GM23338 (cell line): Measurements from ENCODE around the gene CRMP1. TPM values are rescaled to one million over a fixed set of nuclear protein-coding genes. Genes with fewer than 3 reads are reported as not detected.

ENCODE experiments used
- CREB1 ChIP-seq: fragments of 250-450 bp; sonication (Bioruptor Pico); IDR thresholded peaks from 2 replicates; pipeline ENCODE4 v1.5.0; 2020; ENCODE audit warnings: low read depth, mild to moderate bottlenecking, moderate library complexity
- ETS1 ChIP-seq: IDR thresholded peaks from 2 replicates; pipeline ENCODE4 v1.6.1; 2016; ENCODE audit warnings: antibody characterized with exemption
- EZH2 ChIP-seq: fragments of 200-600 bp; sonication (generic); IDR thresholded peaks from one replicate; pipeline ENCODE4 v1.8.0; 2017; ENCODE audit warnings: antibody characterized with exemption, mild to moderate bottlenecking, low read depth; ENCODE audit not compliant: unreplicated experiment
- EZH2phosphoT487 ChIP-seq: fragments of 200-600 bp; sonication (generic); IDR thresholded peaks from one replicate; pipeline ENCODE4 v1.8.1; 2018; ENCODE audit warnings: antibody characterized with exemption; ENCODE audit not compliant: unreplicated experiment
- JUNB ChIP-seq: IDR thresholded peaks from one replicate; pipeline ENCODE4 v1.6.1; 2016; ENCODE audit warnings: antibody characterized with exemption; ENCODE audit not compliant: unreplicated experiment
- NANOG ChIP-seq: IDR thresholded peaks from 2 replicates; pipeline ENCODE4 v1.6.1; 2016; ENCODE audit warnings: antibody characterized with exemption, borderline replicate concordance
- STAT1 ChIP-seq: IDR thresholded peaks from one replicate; pipeline ENCODE4 v1.6.1; 2016; ENCODE audit warnings: antibody characterized with exemption; ENCODE audit not compliant: unreplicated experiment
- ZNF114 ChIP-seq: fragments of 250-450 bp; sonication (Bioruptor Pico); IDR thresholded peaks from 2 replicates; pipeline ENCODE4 v1.5.0; 2020; ENCODE audit warnings: mild to moderate bottlenecking, moderate library complexity
- ZNF331 ChIP-seq: fragments of 250-450 bp; sonication (Bioruptor Pico); IDR thresholded peaks from 2 replicates; pipeline ENCODE4 v1.5.0; 2020; ENCODE audit warnings: low read depth, mild to moderate bottlenecking, moderate library complexity
- ZNF462 ChIP-seq: fragments of 250-450 bp; sonication (Bioruptor Pico); IDR thresholded peaks from 2 replicates; pipeline ENCODE4 v1.5.0; 2020; ENCODE audit warnings: mild to moderate bottlenecking, moderate library complexity
- polyA plus RNA-seq: library from polyadenylated mRNA; unstranded; fragments of >200 nt; fragmentation: Nextera tagmentation; extraction: Ambion mirVana; gene quantifications from 2 replicates; pipeline ENCODE4 v1.2.1, GENCODE V29; 2016
- total RNA-seq: library from RNA; depleted of rRNA; stranded (reverse); fragments of >200 nt; shearing (Covaris generic); gene quantifications from 2 replicates; pipeline ENCODE4 v1.2.3, GENCODE V29; 2014

Gene CRMP1
- total and polyA plus RNA-seq, 2 experiments from 2014 or later: 52.7 to 146 TPM

- TF ChIP-seq ZNF462 (CRISPR knock-in tag) (no peak), EZH2phosphoT487 (no peak), ETS1 (no peak), NANOG (no peak), ZNF331 (CRISPR knock-in tag) (no peak), JUNB (no peak), EZH2 (no peak), ZNF114 (CRISPR knock-in tag) (no peak), STAT1 (no peak), CREB1 (CRISPR knock-in tag) (no peak)
Observed at GRCh38 chr4:5776510-5776909, 116.4 kb downstream of the CRMP1 start (continued).
